OCI-M2 (cell line): Measurements from ENCODE around the gene NEDD4L.

Experiments
- DNase-seq: peaks from one replicate; lab custom pipeline; 2025; ENCODE audit not compliant: unreplicated experiment; lab: John Stamatoyannopoulos, UW

Gene NEDD4L

GRCh38 chr18:58091099-58091611, 47.1 kb downstream of the NEDD4L start:
- no peak for DNase-seq

DNA sequence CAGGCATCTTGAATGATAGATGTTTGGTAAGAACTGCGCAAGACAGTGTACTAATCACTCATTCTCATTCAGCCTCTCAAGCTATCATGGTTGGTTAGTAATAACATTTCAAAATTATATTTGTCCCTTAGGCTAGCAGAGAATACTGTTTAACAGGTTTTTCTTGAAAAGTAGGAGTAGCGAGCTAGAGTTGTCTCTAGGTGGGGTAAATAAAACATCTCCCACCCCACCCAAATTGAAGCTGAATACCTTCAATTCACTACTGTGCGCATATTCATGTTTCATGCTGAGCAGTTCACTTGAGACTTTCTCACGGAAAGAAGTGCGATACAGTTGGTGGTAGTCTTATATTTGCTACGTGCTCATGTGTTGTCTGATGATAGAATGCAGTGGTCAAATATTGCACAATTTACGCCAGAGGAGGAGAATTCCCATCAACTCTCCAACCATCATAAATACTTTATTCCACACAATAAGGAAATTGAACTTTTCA, 49.3 kb downstream of the NEDD4L start:
- DNase-seq = no peak

DNA sequence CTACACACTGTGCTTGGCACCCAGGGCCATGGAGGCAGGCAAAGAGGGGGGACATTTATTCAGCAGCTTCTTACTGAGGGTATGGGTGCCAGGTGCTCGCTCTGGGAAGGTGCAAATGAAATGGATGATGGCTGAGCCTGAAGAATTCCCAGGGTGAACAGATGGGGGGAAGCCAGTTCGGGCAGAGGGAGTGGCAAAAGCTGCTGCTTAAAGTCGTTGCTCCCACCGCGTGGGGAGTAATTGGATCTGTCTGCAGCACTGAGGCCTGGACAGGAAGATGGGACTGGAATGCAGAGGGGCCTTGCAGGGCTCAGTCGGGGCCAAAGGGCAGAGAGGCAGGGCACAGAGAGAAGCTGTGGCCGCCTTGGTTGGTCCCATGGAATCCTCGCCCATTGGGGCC, 51.2 kb downstream of the NEDD4L start:
- no peak for DNase-seq

- no peak for DNase-seq
These were observed 51.6 kb downstream of the NEDD4L start for GRCh38 chr18:58095655-58096054.

GRCh38 chr18:58096658-58097057, 52.6 kb downstream of the NEDD4L start:
- no peak for DNase-seq

- no peak for DNase-seq
These were observed 53.3 kb downstream of the NEDD4L start for GRCh38 chr18:58097121-58097906.

- no peak for DNase-seq
These were observed 53.8 kb downstream of the NEDD4L start for GRCh38 chr18:58097907-58098166.

DNA sequence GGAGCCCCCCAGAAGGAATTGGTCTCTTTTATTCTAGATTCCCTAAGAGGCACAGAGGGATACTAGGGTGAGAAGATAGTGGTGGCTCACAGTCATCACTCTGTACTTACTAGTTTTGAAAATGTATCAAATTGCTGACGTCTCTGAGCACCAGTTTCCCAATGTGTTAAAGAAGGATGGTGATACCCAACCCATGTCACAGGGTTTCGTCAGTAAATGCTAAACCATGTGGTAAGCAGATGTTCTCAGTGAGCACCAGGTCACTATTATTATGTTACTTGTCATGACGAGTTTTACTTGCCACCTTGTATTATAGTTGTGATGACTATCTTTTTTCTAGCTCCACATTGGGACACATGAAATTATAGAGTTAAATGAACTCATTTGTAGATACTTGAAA, 54.7 kb downstream of the NEDD4L start:
- DNase-seq = no peak

GRCh38 chr18:58100154-58100553, 56.1 kb downstream of the NEDD4L start:
- DNase-seq = no peak

DNA sequence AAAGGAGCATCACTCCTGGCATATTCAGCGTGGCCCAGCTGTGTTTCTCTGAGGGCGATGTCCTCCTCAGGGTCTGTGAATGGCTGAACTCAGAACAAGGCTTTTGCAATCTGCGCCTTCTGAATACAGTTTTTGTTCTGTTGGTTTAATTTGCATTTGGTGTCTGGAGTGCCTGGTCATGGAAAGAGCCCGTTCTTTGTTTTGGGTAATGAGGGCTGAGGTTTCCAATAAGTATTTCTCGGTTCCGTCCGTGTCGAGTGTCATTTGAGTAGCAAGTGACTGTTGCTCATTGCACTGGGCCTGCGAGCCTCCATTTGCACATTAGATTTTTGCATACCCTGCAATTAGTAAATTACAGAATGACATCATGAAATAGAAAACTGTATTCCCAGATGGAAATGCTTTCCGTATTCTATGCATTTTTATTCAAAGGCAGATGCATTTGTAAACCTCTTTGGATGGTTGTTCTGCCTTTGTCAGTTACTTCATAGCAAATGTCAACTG, 57.3 kb downstream of the NEDD4L start:
- DNase-seq = no peak

DNA sequence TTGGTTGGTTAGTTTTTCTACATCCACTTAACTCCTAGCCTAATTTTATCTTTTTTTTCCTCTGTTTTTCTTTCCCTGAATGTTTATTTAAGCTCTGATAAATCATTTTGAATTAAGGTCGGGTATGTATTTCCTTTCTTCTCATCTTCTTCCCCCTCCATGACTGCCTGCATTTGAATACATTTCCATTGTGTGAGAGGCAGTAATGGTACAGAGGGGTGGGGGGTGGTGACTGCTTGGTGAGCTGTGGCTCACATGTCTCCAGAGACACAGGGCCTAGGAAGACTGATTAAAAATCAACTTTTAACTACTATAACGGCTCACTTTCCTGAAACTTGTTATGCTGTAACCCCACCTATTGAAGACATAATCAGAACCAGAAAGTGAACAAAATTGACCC, 58.0 kb downstream of the NEDD4L start:
- no peak for DNase-seq

- DNase-seq = no peak
These were observed 58.8 kb downstream of the NEDD4L start for GRCh38 chr18:58102875-58103274.

DNA sequence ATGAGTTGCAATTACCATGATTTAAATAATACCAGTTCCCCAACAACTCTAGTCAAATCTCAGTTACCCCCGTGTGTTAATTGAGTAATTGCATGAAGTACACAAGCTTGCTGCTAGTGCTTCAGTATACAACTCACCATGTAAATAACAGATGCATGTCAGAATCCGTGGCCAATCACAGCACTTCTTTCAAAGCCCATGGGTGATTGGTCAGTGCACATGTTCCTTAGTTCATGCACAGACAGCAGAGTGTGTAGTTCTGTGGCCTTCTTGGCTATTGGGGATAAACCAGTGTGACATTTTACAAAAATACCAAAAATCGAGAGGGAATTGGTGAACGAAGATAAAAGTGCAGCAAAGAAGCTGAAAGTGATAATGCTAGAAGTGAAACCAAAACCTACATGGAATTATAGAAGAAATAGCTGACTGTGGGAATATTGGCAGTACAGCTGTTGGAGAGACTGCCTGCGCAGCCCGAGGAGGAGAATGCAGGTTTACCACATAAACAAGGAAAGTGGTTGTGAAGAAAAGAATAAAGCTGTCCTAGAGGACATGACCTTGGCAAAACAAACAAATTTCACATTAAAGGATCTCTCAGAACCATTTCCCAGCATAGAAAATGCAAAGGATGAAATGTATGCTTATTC, 59.4 kb downstream of the NEDD4L start:
- no peak for DNase-seq

- no peak for DNase-seq
These were observed 60.1 kb downstream of the NEDD4L start for GRCh38 chr18:58104096-58104495.

- DNase-seq = no peak
These were observed 61.3 kb downstream of the NEDD4L start for GRCh38 chr18:58105206-58105887.

GRCh38 chr18:58105888-58106260, 61.8 kb downstream of the NEDD4L start:
- DNase-seq = no peak

DNA sequence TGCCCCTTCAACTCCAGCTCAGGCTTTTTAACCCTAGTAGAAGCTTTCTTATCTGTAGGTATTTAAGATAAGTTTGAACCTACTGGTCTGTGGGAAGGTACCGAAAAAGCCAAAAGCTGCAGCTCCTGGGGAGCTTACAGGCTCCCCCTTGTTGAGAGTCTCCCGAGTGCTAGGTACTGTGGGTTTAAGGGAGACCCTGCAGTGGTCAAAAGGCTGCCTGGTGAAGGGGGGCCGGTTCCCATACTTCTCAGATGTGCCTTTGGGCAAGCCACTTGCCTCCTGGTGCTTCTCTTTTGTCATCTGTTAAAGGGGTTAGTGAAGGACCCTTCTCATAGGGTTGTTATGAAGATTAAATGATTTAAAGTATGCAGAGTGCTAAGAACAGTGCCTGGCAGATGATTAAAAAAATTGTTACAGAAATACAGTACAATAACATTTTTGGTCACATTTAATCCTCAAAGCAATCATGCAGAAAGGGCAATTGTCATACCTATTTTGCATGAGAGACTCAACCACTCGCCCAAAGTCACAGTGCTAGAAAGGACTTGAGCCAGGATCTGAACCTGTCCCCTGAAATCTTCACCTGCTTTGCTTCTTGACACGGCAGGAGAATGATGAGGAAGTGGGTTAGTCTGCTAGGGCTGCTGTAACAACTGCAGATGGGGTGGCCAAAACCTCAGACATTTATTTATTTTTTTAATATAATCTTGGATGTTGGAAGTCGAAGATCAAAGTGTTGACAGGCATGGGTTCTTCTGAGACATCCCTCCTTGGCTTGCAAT, 62.5 kb downstream of the NEDD4L start:
- no peak for DNase-seq

DNA sequence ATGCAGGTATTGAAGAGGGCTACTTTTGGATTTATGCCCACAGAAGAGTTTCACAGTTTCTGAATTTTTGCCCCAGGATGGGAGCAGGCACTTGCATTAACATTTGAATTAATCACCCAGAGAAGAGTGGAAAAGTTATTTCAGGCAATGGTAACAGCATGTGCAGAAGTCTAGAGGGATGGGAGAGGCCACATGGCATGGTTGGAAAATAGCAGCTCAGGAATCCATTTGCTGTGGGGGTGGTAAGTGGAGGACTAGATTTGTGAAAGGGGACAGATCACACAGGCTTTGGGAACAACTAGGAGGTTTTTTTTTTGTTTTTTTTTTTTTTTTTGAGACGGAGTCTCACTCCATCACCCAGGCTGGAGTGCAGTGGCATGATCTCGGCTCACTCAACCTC, 65.2 kb downstream of the NEDD4L start:
- no peak for DNase-seq

DNA sequence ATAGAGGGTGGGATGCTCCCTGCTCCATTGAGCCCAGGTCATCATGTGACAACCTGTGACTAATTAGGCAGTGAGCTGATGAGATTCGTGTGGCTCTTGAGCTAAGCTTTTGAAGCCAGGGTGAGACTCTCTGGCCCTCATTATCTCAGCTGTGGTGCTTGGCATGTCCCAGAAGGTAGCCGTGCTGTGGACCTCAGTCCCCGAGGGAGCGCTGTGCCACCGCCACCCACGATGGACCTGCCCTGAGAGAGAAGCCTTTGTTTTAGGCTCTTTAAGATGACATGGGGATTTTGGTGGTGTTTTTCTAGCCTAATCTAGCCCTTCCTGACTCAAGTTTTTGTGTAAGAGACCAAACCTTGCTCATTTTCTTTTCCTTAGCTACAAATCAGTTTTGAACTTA, 66.4 kb downstream of the NEDD4L start:
- DNase-seq = no peak

- DNase-seq = no peak
These were observed 68.1 kb downstream of the NEDD4L start for GRCh38 chr18:58112174-58112573.

- no peak for DNase-seq
These were observed 69.3 kb downstream of the NEDD4L start for GRCh38 chr18:58113337-58113736.
